ENCODE results near the gene DPCD.

Gene DPCD

DNA sequence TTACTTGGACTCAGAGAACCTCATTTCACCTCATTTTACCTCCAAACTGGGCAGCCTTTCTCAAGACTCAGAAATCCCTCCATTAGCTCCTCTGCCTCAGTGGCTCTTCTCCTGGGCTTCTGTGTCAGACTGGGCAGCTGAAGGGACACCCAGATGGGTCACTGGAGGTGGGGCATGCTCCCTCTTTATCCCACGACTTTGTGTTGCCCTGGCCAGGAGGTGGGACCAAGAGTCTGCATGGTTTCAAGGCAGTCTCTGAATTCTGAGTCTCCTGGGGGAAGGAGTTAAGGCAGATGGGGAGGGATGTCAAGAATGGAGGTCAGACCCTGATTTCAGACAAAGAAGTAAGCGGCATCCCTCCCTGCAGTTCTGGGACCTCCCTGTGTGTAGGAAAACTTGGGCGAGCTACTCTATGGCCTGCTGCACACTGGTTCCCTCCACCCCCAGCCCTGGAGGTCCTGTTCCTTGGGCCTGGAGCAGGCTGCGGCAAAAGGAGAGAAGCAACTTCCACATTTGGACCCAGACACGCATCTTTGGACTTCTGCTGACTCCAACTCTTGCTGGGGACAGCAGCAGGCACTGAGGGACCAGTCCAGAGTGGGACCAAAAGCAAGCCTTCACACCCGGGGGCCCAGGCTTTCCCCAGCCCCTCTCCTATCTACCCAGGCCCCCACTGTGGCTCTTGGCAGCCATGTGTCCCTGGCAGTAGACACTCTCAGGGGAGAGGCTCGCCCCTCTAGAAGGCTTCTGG is 10.8 kb upstream of the DPCD start:
- TF ChIP-seq, protein P1, sequence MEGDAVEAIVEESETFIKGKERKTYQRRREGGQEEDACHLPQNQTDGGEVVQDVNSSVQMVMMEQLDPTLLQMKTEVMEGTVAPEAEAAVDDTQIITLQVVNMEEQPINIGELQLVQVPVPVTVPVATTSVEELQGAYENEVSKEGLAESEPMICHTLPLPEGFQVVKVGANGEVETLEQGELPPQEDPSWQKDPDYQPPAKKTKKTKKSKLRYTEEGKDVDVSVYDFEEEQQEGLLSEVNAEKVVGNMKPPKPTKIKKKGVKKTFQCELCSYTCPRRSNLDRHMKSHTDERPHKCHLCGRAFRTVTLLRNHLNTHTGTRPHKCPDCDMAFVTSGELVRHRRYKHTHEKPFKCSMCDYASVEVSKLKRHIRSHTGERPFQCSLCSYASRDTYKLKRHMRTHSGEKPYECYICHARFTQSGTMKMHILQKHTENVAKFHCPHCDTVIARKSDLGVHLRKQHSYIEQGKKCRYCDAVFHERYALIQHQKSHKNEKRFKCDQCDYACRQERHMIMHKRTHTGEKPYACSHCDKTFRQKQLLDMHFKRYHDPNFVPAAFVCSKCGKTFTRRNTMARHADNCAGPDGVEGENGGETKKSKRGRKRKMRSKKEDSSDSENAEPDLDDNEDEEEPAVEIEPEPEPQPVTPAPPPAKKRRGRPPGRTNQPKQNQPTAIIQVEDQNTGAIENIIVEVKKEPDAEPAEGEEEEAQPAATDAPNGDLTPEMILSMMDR (IDR thresholded peaks at IDR 0.05): no peak
- Histone ChIP-seq H3K27me3 (no peaks in the 10 kb centered on the region), H3K9me3 (no peaks in the 10 kb centered on the region), H3K4me3 (ENCODE audit: low read depth in 1 of 2, low read length in 1 of 2) (no peak overlapping the region), H3K27ac (no peak overlapping the region), H3K36me3 (peaks cover 51% of the 10 kb centered on the region), H3K4me1 (ENCODE audit: control insufficient read depth in 1 of 2, insufficient read depth in 1 of 2, low read depth in 1 of 2, low read length in 1 of 2) (no peaks in the 10 kb centered on the region)

DNA sequence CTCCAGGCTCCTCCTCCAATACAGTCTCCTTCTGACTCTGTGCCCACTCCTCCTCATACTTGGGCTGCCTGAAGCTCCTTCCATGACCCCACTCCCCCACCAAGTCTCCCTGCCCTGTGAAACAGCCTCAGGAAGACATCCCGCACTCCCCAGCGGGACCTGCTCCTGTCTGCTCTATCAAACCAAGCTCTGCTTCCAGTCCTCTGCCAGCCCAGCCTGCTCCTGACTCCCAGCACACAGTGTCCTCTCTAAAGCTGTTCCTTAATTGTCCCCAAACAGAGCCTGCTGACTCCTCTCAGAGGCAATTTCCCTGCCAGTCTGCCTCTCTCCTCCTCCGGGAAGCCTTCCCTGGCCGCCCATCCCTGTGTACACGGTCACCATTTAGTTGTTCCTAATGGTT is 9.9 kb upstream of the DPCD start:
- Histone ChIP-seq H3K27ac (no peak overlapping the region), H3K36me3 (peaks cover 60% of the 10 kb centered on the region), H3K4me3 (ENCODE audit: low read depth in 1 of 2, low read length in 1 of 2) (no peak overlapping the region), H3K9me3 (no peaks in the 10 kb centered on the region), H3K4me1 (ENCODE audit: control insufficient read depth in 1 of 2, insufficient read depth in 1 of 2, low read depth in 1 of 2, low read length in 1 of 2) (no peaks in the 10 kb centered on the region), H3K27me3 (no peaks in the 10 kb centered on the region)
- TF ChIP-seq, protein P1 (IDR thresholded peaks at IDR 0.05): no peak

DNA sequence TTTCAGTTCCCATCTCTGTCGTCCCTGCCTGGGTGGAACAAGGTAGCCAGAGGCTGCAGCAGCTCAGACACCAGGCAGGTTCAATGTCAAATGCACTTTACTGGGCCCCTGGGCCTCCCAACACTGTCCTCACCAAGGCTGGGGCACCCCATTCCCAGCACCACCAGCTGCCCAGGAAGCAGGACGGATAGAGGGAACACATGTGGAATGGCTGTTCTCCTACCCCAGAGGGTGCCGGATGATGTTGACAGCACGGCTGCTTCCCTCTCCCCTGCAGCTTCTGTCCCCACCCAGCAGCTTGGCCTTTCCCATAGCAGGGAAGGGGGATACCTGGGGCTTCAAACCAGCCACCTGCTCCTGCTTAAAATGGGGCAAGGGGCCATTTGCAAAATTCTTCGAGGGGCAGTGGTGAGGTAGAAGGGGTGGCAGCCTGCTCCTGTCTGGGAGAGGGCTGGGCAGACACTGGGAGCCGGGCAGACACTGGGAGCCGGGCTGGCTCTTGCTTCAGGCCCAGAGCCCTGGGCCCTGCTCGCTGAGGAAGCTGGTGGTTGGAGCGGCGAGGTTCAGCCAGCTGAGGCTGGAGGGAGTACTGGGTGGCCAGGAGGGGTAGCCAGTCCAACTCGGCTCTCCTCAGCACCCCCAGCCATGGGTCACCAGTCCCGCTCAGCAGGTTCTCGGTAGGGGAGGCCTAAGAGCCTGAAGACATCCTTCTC is 9.2 kb upstream of the DPCD start:
- TF ChIP-seq, protein P1 (IDR thresholded peaks at IDR 0.05): no peak
- Histone ChIP-seq H3K27ac (no peak overlapping the region), H3K4me1 (ENCODE audit: control insufficient read depth in 1 of 2, insufficient read depth in 1 of 2, low read depth in 1 of 2, low read length in 1 of 2) (no peaks in the 10 kb centered on the region), H3K27me3 (no peaks in the 10 kb centered on the region), H3K9me3 (no peaks in the 10 kb centered on the region), H3K4me3 (ENCODE audit: low read depth in 1 of 2, low read length in 1 of 2) (no peak overlapping the region), H3K36me3 (peaks cover 67% of the 10 kb centered on the region)

DNA sequence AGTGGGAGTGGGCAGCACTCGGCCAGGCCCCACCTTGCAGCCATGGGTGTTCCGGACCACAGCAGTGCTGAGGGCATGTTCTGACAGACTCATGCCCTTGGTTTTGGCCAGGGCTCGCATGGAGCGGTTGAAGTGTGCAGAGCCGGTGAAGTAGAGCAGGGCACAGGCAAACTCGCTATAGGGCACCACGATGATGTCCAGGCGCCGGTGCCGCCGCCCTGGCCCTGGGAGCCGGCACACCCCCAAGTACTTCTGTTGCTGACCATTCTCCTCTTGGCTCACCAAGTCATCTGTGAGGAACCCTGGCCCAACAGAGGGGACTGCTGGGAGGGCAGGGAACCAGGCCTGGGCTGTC is 8.6 kb upstream of the DPCD start:
- TF ChIP-seq, protein P1 (IDR thresholded peaks at IDR 0.05): no peak
- peaks cover 69% of the 10 kb centered on the region for H3K36me3 ChIP-seq
- no peaks in the 10 kb centered on the region for H3K9me3 ChIP-seq

DNA sequence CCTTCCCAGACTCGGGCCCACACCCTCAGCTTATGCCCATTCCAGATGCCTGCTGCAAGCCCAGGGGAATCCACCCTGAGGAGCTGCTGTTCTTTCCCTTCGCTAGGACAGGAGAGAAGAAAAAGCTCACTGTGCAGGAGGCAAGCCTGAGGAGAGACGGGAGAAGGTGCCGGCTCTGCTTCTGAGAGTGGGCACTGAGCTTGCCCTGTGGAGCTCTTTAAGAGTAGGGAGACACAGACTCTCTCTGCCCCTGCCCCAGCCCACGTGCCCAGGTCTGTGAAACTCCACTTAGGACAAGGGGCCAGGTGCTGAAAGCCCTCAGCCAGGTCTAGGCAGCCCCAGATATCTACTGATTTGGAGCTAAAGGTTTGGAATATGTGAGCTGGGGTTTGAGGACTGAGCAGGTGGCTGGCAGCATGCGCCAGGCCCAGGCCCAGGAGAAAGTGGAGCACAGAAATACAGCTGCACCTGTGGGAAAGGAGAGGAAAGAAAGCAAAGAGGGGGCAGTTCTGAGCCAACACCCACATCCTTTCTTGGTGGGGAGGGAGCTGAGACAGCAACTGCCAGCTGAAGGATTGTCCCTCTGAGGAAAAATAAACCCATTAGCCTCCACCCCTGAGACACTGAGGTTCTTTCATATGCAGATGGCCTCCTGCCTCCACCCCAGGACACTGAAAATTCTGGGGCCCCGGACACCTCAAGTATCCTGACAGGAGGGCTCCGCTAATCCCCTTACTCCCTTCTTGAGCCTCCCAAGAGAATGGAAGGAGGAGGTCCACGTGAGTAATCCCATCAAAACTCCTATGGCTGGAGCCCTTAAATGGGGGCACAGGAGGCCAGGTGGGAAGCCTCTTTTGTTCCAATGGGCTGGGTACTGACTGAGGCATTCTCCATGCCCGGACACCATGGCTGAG is 7.4 kb upstream of the DPCD start:
- Histone ChIP-seq H3K4me1 (ENCODE audit: control insufficient read depth in 1 of 2, insufficient read depth in 1 of 2, low read depth in 1 of 2, low read length in 1 of 2) (no peaks in the 10 kb centered on the region), H3K4me3 (ENCODE audit: low read depth in 1 of 2, low read length in 1 of 2) (no peak overlapping the region), H3K27ac (no peak overlapping the region), H3K27me3 (no peaks in the 10 kb centered on the region), H3K36me3 (peaks cover 77% of the 10 kb centered on the region), H3K9me3 (no peaks in the 10 kb centered on the region)
- TF ChIP-seq, protein P1 (IDR thresholded peaks at IDR 0.05): no peak

More for the DNA sequence above, 8.6 kb upstream of the DPCD start:
- no peaks in the 10 kb centered on the region for H3K4me1 ChIP-seq (ENCODE audit: control insufficient read depth in 1 of 2, insufficient read depth in 1 of 2, low read depth in 1 of 2, low read length in 1 of 2)
- H3K27ac ChIP-seq: no peak overlapping the region
- no peak overlapping the region for H3K4me3 ChIP-seq (ENCODE audit: low read depth in 1 of 2, low read length in 1 of 2)
- no peaks in the 10 kb centered on the region for H3K27me3 ChIP-seq

Data from neutrophil (primary cell).